Central memory CD8-positive, alpha-beta T cell (primary cell): ENCODE results near the gene IREB2.

Experiments used
- ATAC-seq: fragments of 150-1000 bp; cut with Tn5 transposase; replicated peaks from 2 replicates; pipeline ENCODE4 v1.10.0; 2022; ENCODE audit warnings: mild to moderate bottlenecking, moderate FRiP score, moderate number of reproducible peaks; ENCODE audit not compliant: poor library complexity, severe bottlenecking; ENCODE audit errors: extremely low read depth
- DNase-seq, 2 donors: peaks; one replicate each; pipeline ENCODE4 v3.0.0; 2021; ENCODE audit warnings: low spot score in 2 of 2
- H3K27ac Mint-ChIP-seq: one replicate; pipeline ENCODE4 v1.8.0; 2022; ENCODE audit warnings: low read depth, mild to moderate bottlenecking, moderate library complexity, mixed read lengths
- H3K27me3 Mint-ChIP-seq: one replicate; pipeline ENCODE4 v1.8.0; 2022; ENCODE audit warnings: mixed read lengths
- H3K36me3 Mint-ChIP-seq: one replicate; pipeline ENCODE4 v1.8.0; 2022; ENCODE audit warnings: mild to moderate bottlenecking, moderate library complexity, mixed read lengths; ENCODE audit not compliant: insufficient read depth
- H3K4me1 Mint-ChIP-seq: one replicate; pipeline ENCODE4 v1.8.0; 2022; ENCODE audit warnings: mixed read lengths
- H3K4me3 Mint-ChIP-seq: one replicate; pipeline ENCODE4 v1.8.0; 2022; ENCODE audit warnings: mild to moderate bottlenecking, moderate library complexity, mixed read lengths
- H3K9me3 Mint-ChIP-seq: one replicate; pipeline ENCODE4 v1.8.0; 2022; ENCODE audit warnings: mixed read lengths

The IREB2 gene

DNA sequence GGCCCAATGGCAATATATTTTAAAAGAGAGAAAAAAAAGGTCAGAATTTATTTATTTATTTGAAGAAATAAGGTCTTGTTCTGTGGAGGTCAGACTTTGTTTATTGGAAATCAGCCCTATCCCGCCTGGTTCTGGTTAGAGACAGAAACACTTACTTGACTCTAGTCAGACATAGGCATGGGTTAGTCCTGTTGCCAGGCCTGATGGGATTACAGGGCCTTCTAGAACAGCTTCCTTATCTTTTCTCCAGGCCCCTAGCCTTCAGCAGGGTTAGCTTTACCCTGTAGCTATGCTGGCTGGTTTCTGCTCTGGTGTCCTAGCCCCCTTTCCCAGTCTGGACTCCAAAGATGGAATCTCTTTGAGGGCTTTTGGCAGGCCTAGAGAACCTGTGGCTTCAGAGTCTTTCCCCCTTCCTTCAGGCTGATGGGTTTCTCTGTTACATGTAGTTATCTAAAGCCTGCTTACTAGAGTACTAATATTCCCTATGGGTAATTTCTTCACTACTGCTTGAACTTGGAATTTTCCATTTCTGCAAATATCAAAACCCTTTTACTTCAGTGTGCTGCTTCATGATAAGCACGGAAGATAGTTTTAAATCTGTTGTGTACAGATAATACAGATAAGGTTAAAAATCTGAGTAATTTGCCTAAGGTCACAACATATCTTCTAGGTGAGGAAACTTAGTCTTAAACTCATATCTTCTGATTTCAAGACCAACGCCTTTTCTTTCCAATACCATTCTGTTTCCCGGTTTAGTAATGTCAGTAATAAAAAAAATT, 10.6 kb downstream of the IREB2 start:
- ATAC-seq (no peak), DNase-seq (no peak)
- Mint-ChIP-seq H3K4me1 (peaks cover 80% of the 10 kb centered on the region), H3K27ac (peak overlapping the region; percentile 21), H3K36me3 (peaks cover 38% of the 10 kb centered on the region), H3K4me3 (no peak overlapping the region), H3K9me3 (no peaks in the 10 kb centered on the region), H3K27me3 (no peaks in the 10 kb centered on the region)

DNA sequence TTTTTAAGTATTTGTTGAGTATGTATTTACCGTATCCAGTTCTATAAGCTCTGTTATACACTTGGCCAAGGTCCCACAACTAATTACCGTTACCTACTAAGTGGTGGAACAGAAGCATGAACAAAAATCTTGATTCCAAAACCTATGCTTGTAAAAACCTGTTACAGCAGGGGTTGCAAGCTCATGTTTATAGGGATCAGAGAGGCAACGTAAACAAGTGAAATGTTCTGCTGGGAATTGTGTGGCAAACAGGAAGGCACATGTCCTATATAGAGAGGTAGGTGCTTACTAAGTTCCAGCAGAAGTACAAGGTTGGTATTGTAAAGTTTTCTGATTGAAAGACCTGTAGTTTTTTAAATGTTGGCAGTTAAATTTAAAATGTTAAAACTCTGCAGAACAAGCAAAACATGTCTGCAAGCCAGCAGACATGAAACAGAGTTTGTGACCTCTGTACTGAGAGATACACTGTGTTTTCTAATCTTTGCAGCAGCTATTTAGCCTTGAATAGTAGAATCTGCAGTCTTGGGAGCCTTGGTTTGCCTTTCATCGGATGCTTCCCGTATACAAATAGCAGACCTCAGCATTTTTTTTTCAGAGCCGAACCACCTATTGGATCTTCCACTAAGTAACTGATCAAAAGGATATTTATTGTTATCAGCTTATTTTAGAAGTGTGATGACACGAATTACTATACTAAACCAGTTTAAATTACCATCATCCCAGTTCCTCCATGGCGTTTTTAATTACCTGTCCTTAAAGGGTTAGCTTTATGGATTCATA, 11.4 kb downstream of the IREB2 start:
- peaks cover 80% of the 10 kb centered on the region for H3K4me1 Mint-ChIP-seq
- H3K36me3 Mint-ChIP-seq: peaks cover 38% of the 10 kb centered on the region
- no peaks in the 10 kb centered on the region for H3K27me3 Mint-ChIP-seq
- H3K27ac Mint-ChIP-seq: peak overlapping the region; percentile 67
- DNase-seq (no peak), ATAC-seq (no peak)
- H3K4me3 Mint-ChIP-seq: no peak overlapping the region
- H3K9me3 Mint-ChIP-seq: no peaks in the 10 kb centered on the region

DNA sequence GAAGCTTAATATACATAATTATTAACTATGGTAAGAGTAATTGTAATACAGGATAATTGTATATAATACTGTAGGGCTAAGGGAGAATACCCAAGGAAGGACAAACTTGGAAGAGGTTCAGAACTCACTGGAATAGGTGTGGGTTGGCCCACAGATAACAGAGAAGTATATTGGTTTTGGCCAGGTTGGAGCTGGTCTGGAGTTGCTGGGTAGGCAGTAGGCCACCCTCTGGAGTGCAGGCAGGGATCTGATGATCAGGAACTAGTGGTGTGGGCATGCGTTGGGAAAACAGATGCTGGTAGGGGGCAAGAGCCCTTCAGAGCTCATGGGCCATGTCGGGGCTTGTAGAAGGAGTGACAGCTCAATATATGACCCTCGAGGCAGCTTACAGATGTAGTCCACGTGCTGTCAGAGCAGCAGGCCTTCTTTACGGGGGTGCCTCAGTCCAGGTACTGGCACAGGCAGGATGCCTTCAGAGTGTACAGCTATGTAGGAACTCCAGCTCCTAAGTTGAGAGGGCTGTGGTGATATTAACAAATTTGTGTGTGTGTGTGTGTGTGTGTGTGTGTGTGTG, 12.4 kb downstream of the IREB2 start:
- H3K4me1 Mint-ChIP-seq: peaks cover 87% of the 10 kb centered on the region
- no peaks in the 10 kb centered on the region for H3K27me3 Mint-ChIP-seq
- H3K4me3 Mint-ChIP-seq: no peak overlapping the region
- H3K9me3 Mint-ChIP-seq: no peaks in the 10 kb centered on the region
- no peak for ATAC-seq
- no peak for DNase-seq
- H3K36me3 Mint-ChIP-seq: peaks cover 33% of the 10 kb centered on the region
- H3K27ac Mint-ChIP-seq: peak overlapping the region; percentile 67

DNA sequence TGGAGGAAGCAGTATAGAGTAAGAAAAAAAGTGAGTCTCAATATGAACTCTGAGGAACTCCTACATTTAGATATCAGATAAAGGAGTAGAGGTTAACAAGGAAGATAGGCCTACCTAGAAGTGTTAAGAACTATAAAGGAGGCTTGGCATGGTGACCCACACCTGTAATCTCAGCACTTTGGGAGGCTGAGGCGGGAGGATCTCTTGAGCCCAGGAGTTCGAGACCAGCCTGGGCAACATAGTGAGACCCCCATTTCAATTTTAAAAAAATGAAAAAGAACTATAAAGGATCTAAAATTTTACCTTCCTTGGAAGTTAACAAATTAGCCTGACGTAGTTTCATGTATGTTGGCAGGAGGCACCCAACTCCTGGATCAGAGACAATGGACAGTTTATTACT, 14.5 kb downstream of the IREB2 start:
- no peak overlapping the region for H3K4me3 Mint-ChIP-seq
- H3K27me3 Mint-ChIP-seq: no peaks in the 10 kb centered on the region
- no peaks in the 10 kb centered on the region for H3K9me3 Mint-ChIP-seq
- no peak for ATAC-seq
- H3K36me3 Mint-ChIP-seq: peaks cover 21% of the 10 kb centered on the region
- peak overlapping the region; percentile 58 for H3K27ac Mint-ChIP-seq
- DNase-seq: no peak
- peaks cover 89% of the 10 kb centered on the region for H3K4me1 Mint-ChIP-seq

DNA sequence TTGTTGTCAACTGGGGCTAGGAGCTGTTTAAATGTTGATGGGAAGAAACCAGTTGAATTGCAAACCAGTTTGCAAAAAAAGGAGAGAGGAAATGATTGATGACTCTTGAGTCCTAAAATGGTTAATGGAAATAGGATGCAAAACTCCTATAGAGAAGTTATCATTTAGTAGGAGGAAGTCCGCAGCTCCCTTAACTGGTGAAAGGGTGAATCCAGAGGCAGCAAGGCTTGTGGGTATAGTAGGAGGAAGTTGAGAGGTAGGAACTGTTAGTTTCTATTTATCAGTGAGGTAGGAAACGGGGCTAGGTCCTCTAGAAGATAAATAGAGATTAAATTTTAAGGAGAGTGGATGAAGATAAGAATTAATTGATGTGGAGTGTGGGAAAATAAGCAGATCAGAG, 15.4 kb downstream of the IREB2 start:
- no peaks in the 10 kb centered on the region for H3K27me3 Mint-ChIP-seq
- peaks cover 17% of the 10 kb centered on the region for H3K36me3 Mint-ChIP-seq
- peaks cover 90% of the 10 kb centered on the region for H3K4me1 Mint-ChIP-seq
- DNase-seq: no peak
- H3K4me3 Mint-ChIP-seq: no peak overlapping the region
- ATAC-seq: no peak
- peak overlapping the region; percentile 58 for H3K27ac Mint-ChIP-seq
- H3K9me3 Mint-ChIP-seq: no peaks in the 10 kb centered on the region

DNA sequence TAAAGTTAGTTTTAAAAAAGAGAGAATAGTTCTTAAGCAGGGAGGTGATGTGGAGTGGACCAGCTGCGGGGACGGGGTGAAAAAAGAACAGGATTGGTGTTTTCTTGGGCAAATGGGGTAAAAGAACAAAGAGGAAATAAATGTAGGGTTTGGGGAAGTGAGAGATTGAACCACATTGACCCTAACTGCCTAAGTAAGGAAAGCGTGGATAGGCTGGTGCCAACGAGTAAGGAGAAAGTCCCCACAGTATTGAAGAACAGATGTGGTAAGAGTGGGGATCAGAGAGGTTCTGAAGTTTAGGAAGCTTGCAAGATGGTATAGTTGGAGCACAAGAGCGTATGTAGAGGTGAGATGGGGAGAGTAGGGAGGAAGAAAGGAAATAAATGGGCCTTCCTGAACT, 17.0 kb downstream of the IREB2 start:
- Mint-ChIP-seq H3K4me1 (peaks cover 84% of the 10 kb centered on the region), H3K27me3 (no peaks in the 10 kb centered on the region), H3K4me3 (no peak overlapping the region), H3K9me3 (no peaks in the 10 kb centered on the region), H3K27ac (peak overlapping the region; percentile 0), H3K36me3 (peaks cover 13% of the 10 kb centered on the region)
- ATAC-seq: no peak
- no peak for DNase-seq

DNA sequence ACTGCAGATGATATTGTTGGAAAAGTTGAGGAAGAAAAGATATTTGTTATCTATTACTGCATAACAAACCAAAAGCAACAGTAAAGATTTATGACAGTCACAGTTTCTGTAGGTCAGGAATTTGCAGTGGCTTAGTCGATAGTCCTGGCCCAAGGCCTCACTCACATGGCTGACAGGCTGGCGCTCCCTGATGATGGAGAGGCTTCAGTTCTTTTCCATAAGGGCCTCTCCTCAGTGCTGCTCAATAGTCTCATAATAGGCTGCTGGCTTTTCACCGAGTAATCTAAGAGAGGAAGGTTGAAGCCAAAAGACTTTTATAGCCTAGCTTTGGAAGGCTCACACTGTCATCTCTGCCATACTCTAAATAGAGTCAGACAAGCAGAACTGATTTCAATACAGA, 17.7 kb downstream of the IREB2 start:
- no peaks in the 10 kb centered on the region for H3K9me3 Mint-ChIP-seq
- ATAC-seq (no peak), DNase-seq (no peak)
- no peak overlapping the region for H3K4me3 Mint-ChIP-seq
- no peaks in the 10 kb centered on the region for H3K27me3 Mint-ChIP-seq
- peaks cover 82% of the 10 kb centered on the region for H3K4me1 Mint-ChIP-seq
- H3K27ac Mint-ChIP-seq: peak overlapping the region; percentile 0
- peaks cover 10% of the 10 kb centered on the region for H3K36me3 Mint-ChIP-seq

DNA sequence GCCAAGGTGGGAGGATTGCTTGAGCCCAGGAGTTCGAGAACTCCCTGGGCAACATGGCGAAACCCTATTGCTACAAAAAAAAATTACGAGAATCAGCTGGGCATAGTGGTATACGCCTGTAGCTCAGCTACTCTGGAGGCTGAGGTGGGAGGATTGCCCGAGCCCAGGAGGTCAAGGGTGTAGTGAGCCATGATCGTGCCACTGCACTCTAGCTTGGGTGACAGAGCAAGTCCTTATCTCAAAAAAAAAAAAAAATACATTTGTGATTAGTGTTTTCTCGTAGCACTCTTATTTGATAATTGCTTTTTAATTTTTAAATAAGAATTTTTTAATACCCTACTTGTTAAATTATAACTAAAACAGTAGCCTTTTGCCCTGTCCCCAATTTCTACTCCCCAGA, 18.4 kb downstream of the IREB2 start:
- no peak for ATAC-seq
- Mint-ChIP-seq H3K36me3 (peaks cover 10% of the 10 kb centered on the region), H3K27me3 (no peaks in the 10 kb centered on the region), H3K4me3 (no peak overlapping the region), H3K4me1 (peaks cover 88% of the 10 kb centered on the region), H3K9me3 (no peaks in the 10 kb centered on the region), H3K27ac (no peak overlapping the region)
- DNase-seq: no peak

DNA sequence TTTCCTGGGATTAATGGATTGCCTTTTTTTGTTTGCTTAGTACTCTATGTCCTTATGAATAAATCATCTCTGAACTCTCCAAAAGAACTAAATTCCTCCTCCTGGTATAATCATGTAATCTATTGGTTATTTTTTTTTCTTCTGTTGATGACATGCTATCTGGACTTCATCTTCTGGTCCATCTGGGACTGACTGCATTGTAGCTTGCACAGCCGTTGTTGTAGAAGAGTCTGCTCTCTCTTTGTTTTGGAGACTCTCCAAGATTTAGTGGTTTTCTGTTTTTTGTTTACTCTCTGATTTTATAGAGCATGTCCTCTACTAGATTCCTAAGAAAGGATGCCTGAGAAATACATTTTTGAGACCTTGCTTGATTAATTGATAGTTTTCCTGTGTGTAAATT, 19.1 kb downstream of the IREB2 start:
- Mint-ChIP-seq H3K4me3 (no peak overlapping the region), H3K36me3 (peaks cover 10% of the 10 kb centered on the region), H3K27me3 (no peaks in the 10 kb centered on the region), H3K27ac (peak overlapping the region; percentile 82), H3K9me3 (no peaks in the 10 kb centered on the region), H3K4me1 (peaks cover 89% of the 10 kb centered on the region)
- DNase-seq (no peak), ATAC-seq (no peak)

DNA sequence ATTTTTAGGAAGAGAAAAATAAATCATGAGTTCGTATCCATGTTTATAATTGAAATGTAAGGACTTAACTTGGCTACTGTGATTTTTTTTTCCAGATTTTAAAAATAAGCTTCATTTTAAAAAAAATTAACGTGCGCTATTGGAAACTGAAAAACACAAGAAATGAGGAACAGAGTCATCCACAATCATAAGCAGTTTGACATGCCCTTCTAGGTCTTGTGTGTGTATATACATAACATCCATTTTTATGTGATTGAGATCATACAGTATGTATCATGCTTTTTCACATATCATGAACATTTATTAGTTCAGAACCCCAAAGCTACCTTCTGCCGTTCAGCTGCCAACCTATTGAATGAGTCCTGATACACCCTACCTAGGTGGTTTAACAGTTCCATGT, 22.7 kb downstream of the IREB2 start:
- Mint-ChIP-seq H3K4me1 (peaks cover 60% of the 10 kb centered on the region), H3K9me3 (no peaks in the 10 kb centered on the region), H3K4me3 (no peak overlapping the region), H3K36me3 (peaks cover 29% of the 10 kb centered on the region), H3K27me3 (no peaks in the 10 kb centered on the region), H3K27ac (peak overlapping the region; percentile 67)
- no peak for DNase-seq
- no peak for ATAC-seq

DNA sequence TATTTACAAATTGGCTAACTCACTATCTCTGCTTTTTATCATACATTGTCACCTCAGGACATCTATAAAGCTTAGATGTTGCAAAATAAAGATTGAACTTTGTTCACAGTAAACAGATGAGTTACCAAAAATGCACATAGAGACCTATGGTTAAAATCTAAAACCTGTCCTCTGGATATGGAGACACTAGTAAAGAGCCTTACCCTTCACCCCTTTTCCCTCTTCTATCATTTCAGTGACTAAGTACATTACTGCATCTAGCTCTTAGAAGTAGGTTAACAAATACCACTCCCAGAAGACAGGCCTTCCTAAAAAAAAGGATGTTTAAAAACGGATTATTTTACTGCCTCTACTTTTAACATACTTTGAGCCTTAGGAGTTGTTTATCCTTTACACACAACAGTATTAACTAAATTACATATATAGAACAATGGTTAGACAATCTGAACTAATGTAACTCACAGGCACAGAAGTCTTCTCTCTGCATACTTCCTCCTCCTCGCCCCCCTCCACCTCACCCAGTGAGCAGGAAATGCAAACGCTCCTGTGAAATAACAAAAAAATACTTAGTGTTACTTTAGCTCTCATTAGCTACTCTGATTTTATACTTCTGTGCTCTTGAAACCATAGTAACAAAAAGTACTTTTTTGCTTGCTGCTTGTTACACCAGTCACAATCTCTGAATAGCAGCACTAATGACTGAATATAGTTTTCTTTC, 23.3 kb downstream of the IREB2 start:
- no peaks in the 10 kb centered on the region for H3K9me3 Mint-ChIP-seq
- peak; percentile 95 for ATAC-seq
- H3K4me1 Mint-ChIP-seq: peaks cover 55% of the 10 kb centered on the region
- H3K36me3 Mint-ChIP-seq: peaks cover 33% of the 10 kb centered on the region
- no peak for DNase-seq
- peak overlapping the region; percentile 9 for H3K4me3 Mint-ChIP-seq
- peak overlapping the region; percentile 59 for H3K27ac Mint-ChIP-seq
- no peaks in the 10 kb centered on the region for H3K27me3 Mint-ChIP-seq

DNA sequence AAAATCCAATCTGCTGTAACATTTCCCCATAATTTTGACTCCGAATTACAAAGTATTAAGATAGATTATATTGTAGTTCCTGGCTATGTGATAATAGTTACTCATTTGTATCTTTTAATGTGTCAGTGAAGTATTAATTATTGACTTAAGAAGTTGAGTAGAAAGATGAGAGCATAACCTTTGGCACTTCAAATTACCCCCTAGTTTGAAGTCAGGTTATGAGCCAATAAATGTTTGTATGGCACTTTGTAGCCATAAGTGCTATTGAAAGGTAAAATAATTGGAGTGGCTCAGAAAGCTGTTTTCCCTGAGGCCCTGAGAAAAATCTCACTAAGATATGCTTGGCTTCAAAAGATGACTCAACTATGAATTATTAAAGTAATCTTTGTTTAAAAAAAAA, 31.0 kb downstream of the IREB2 start:
- Mint-ChIP-seq H3K36me3 (peaks cover 67% of the 10 kb centered on the region), H3K27ac (no peak overlapping the region), H3K4me1 (peaks cover 1% of the 10 kb centered on the region), H3K4me3 (no peak overlapping the region), H3K27me3 (no peaks in the 10 kb centered on the region), H3K9me3 (no peaks in the 10 kb centered on the region)
- no peak for ATAC-seq
- no peak for DNase-seq
